GM10266 (cell line): ENCODE measurements around the gene BDH1.
"Not testable (repeated sequence)": the region's sequence is repeated elsewhere in the genome, so short reads cannot be mapped to it uniquely, and the experiment has no call there.

Source experiments
- DNase-seq: peaks from one replicate; pipeline ENCODE4 v3.0.0; 2012; ENCODE audit errors: extremely low spot score
- TF ChIP-seq, protein P1 (sequence below): IDR thresholded peaks from 2 replicates; pipeline ENCODE4 v1.5.1; 2012; ENCODE audit warnings: mild to moderate bottlenecking, low read depth; ENCODE audit not compliant: control insufficient read depth, insufficient read depth; ENCODE audit errors: missing control alignments

The BDH1 gene, protein sequence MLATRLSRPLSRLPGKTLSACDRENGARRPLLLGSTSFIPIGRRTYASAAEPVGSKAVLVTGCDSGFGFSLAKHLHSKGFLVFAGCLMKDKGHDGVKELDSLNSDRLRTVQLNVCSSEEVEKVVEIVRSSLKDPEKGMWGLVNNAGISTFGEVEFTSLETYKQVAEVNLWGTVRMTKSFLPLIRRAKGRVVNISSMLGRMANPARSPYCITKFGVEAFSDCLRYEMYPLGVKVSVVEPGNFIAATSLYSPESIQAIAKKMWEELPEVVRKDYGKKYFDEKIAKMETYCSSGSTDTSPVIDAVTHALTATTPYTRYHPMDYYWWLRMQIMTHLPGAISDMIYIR

DNA sequence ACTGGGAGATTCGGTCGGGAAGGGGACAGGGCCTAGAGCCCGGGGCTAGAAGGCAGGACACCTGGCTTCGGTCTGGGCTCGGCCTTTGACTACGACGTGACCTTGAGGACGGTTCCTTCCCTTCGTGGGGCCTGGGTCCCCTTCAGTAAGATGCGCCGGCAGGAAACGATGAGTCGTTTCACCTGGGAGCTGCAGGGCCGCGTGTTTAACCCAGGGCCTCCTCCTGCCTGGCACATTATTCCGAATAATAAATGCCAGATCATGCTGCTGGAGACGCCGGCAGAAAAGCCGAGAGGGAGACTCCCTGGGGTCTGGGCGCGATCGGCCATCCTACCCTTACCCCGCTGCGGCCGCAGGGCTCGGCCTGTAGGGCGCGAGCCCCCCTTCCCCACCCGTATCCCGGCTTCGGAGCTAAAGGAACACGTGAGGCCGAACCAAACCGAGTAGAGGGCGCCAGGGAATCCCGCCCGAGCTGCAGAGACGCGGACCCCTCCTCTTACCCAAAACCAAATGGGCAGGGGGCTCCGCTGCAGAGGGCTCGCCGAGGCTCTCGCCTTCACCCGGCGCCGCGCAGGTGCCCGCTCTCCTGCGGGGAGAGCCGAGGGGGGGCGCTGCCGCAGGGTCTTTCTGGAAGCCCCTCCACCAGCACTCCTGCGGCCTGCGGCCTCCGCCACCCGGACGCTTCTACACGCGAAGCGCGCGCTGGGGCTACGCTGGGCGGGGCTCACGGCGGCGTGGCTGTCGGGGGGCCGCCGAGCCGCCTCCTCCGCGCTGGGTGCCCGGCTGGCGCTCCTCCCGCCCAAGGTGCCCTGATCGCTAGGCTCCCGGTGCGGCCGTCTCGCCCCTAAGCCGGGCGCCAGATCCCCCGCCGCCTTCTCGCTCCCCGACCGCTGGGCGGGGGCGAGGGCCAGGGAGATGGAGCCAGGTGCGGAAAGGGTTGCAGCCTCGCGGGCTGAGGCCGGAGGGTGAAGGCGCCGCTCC is at the start of gene BDH1:
Gene BDH1, minus strand, starts transcription at position 688 of the 981 bp plus-strand sequence. CDS start 9,525 bp downstream, outside the sequence.
- TF ChIP-seq, protein P1, sequence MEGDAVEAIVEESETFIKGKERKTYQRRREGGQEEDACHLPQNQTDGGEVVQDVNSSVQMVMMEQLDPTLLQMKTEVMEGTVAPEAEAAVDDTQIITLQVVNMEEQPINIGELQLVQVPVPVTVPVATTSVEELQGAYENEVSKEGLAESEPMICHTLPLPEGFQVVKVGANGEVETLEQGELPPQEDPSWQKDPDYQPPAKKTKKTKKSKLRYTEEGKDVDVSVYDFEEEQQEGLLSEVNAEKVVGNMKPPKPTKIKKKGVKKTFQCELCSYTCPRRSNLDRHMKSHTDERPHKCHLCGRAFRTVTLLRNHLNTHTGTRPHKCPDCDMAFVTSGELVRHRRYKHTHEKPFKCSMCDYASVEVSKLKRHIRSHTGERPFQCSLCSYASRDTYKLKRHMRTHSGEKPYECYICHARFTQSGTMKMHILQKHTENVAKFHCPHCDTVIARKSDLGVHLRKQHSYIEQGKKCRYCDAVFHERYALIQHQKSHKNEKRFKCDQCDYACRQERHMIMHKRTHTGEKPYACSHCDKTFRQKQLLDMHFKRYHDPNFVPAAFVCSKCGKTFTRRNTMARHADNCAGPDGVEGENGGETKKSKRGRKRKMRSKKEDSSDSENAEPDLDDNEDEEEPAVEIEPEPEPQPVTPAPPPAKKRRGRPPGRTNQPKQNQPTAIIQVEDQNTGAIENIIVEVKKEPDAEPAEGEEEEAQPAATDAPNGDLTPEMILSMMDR, result peak; percentile 15
- peak; percentile 86 for DNase-seq

DNA sequence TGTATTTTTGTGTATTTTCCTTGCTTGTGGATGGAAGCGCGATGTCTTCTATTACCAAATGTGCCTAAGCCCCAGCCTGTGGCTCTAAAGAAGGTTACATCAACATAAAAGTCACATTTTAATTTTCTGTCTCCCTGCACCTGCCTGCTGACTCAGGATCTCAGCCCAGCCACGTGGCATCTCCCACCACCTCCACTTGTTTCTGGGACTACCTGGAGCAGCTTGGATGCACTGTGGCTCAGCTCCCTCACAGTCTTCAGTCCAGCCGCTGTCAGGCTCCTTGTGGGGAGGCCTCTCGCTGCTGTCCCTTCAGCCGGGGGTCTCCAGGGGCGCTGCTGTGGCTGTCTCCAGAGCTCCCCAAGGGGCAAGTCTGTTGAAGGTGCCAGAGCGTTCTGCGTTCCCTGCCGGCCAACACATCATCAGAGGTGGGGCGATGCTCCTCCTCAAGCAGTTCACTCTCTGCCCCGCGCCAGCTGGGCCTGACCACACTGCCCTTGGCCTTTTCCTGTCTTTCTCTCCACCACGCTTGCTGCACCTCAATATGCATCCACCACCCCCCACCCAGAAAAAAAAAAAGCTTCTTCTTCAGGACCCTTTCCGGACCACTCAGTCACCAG is 47.7 kb upstream of the BDH1 start:
- TF ChIP-seq, protein P1, result no peak
- DNase-seq, result no peak

DNA sequence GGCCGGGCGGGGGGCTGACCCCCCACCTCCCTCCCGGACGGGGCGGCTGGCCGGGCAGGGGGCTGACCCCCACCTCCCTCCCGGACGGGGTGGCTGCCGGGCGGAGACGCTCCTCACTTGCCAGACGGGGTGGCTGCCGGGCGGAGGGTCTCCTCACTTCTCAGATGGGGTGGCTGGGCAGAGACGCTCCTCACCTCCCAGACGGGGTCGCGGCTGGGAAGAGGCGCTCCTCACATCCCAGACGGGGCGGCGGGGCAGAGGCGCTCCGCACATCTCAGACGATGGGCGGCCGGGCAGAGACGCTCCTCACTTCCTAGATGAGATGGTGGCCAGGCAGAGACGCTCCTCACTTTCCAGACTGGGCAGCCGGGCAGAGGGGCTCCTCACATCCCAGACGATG is 46.6 kb upstream of the BDH1 start:
- DNase-seq, result not testable (repeated sequence)

DNA sequence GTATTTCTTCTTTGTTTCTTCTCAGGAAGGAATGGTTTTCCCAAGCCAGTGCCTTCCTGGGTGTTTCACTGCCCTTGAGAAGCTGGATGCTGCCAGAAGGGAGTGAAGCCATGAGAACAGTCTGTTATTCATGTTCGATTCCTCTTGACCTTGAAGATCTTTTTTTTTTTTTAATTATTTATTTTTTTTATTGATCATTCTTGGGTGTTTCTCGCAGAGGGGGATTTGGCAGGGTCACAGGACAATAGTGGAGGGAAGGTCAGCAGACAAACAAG is 45.7 kb upstream of the BDH1 start:
- DNase-seq, result not testable (repeated sequence)

DNA sequence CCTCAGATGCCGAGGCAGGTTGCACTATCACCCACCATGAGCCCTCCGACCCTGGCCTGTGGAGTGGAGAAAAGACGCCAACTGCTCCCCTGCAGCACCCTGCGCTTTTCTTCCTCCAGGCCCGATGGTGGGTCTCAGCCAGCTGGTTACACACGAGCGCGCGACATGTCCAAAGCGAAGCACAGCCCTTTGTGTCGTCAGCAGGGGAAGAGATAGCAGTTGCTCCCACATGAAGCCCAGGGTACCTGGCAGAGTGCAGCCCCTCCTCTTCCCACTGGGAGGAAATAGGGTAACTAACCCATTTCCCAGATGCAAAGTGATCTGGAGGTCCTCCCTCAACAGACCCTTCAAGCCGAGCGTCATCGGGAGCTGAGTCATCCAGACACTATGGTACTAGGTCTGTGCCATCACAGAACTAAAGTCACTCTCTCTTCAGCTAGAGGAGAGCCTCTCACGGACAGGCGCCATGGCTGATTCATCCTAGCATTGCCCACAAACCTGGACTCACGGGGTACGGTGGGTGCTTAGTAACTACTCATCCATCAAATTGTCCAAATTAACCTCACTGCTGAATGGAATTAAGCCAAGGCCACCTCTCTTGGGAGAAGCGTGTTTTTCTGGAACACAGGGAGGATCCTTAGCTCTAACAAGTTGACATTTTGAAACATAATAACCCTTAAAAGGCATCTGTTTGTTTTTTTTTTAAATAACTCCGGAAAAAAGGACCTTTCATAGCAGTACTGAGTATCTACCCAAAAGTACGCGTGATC is 45.2 kb upstream of the BDH1 start:
- DNase-seq, result no peak
- TF ChIP-seq, protein P1, result no peak

DNA sequence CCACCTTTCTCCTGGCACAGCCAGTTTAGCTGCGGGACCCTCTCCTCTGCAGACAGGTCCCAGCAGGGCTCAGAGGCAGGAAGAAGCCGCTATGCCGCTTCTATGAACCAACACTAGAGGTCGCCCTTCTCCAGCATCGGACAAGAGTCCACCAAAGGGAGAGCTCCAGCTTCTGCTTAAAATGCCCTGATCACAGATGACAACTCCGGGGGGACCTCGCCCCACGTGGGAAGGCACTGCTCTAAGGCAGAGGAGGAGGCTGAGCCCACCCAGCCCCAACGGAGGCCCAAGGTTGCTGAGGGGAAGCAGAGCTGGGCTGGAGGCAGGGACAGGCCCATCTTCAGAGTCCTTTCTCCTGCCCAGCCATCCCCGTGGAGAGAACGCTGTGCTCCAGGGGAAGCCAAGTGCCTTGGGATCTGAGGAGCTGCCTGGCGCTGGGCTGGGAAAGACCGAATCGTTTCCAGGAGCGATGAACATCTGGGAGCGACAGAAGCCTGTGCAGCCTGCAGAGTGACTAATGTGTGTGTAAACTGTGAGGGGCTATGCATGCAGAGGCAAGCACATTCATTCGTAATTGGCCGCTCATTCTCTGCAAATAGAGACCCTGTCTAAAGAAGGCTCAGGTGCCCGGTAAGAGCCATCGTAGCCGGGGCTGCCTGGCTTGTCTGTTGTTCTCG is 43.5 kb upstream of the BDH1 start:
- peak; percentile 96 for DNase-seq

DNA sequence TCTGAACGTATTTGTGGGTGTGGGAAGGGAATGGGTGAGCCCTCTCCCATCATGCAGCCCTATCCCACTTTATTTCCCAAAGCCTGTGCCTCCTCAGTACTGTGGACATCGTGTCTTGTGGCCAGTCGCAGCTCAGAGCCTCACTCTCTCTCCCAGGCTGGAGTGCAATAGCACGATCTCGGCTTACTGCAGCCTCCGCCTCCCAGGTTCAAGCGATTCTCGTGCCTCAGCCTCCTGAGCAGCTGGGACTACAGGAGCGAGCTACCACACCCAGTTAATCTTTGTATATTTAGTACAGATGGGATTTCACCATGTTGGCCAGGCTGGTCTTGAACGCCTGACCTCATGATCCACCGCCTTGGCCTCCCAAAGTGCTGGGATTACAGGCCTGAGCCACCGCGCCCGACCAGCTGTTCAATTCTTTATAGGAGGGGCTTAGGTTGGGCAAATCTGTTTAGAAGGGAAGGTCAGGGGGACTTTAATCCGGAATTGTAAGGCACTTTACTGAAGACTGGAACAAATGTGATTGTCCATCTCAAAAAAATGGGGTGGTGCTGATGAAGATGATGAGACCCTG is 42.7 kb upstream of the BDH1 start:
- no peak for DNase-seq
- TF ChIP-seq, protein P1, result peak; percentile 16

More for the DNA sequence above, 43.5 kb upstream of the BDH1 start:
- TF ChIP-seq, protein P1, result peak; percentile 89
